ENCODE data around the gene OR8D2.

Gene OR8D2, protein sequence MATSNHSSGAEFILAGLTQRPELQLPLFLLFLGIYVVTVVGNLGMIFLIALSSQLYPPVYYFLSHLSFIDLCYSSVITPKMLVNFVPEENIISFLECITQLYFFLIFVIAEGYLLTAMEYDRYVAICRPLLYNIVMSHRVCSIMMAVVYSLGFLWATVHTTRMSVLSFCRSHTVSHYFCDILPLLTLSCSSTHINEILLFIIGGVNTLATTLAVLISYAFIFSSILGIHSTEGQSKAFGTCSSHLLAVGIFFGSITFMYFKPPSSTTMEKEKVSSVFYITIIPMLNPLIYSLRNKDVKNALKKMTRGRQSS

DNA sequence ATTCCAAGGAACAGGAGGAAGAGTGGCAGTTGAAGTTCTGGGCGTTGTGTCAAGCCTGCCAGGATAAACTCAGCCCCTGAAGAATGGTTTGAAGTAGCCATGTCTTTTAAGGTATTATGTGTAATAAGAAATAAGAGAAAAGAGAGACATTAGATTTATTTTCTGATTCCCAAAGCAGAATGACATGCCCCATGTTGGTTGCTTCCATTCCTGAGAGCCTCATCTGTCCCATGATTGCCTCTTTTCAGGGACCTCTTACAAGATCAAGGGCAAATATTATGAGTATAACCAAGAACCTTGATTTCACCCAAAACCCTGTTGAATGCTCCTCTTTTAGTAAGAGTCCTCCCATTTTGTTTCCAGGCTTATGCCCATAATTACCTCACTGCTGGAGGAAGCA is at the start of gene OR8D2:
TSS of gene OR8D2 (minus strand) at position 101 of the 400 bp plus-strand sequence. CDS start at position 101, 0 bp downstream.
- DNase-seq, result no peak

DNA sequence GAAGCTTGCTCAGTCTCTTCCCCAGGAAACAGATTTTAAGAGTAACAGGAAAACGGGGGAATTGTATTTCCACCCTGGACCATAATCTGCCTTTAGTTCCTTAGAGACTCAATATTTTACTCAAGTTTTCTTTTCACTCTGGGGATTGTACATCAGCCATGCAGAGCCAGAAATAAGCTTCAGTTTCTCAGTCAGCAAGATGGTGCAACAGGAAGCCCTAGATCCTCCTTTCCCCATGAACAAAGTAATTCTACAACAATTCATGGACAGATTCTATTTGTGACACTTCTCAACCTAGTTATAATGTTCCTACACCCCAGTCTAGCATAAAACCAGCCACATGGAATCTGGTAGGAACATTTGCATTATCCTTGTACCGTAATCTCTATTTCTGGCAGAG is 39.6 kb upstream of the OR8D2 start:
- no peak for DNase-seq

DNA sequence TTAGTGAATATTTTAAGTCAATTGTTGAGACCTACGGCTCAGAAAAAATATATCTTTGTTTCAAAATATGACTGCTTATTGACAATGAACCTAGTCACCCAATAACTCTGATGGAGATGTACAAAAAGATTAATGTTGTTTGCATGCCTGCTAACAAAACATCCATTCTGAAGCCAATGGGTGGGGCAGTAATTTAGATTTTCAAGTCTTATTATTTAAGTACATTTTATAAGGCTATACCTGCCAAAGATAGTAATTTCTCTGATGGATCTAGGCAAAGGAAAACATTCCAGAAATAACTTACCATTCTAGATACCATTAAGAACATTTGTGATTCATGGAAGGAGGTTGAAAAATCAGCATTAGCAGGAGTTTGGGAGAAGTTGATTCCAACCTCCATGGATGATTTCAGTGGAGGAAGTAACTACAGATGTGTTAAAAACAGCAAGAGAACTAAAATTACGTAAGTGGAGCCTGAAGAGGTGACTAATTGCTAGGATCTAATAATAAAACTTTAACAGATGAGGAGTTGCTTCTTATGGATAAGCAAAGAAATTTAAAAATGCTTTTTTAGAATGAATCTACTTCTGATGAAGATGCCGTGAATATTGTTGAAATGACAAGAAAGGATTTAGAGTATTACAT is 26.4 kb upstream of the OR8D2 start:
- DNase-seq, result no peak

DNA sequence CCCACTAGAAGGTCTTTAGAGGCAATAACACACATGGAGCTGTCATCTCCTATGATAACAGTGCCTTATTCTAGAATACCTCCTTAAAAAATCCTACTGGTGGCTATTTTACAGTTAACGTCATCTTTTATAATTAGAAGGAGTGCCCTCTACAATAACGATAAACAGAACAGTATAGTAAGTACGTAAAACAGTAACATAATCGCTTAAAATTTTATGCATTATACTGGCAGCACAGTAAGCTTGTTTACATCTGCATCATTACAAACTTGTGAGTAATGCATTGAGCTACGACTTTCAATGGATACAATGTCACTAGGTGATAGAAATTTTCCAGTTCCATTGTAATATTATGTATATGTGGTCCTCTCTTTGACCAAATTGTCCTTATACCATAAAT is 24.3 kb upstream of the OR8D2 start:
- DNase-seq, result no peak

DNA sequence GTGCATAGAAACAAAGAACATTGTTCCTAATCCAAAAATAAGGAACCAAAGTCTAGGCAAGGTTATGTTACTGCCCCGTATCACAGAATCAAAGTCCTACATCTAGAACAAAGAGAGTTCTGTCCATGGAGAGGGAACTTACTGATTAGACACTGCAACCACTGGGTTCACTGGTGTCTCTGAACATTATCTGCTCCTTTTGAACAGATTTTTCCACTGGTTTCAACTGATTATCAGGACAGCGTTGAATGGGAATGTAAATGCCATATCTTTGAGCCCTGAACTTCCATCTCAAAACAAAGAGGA is 20.1 kb upstream of the OR8D2 start:
- DNase-seq, result no peak

DNA sequence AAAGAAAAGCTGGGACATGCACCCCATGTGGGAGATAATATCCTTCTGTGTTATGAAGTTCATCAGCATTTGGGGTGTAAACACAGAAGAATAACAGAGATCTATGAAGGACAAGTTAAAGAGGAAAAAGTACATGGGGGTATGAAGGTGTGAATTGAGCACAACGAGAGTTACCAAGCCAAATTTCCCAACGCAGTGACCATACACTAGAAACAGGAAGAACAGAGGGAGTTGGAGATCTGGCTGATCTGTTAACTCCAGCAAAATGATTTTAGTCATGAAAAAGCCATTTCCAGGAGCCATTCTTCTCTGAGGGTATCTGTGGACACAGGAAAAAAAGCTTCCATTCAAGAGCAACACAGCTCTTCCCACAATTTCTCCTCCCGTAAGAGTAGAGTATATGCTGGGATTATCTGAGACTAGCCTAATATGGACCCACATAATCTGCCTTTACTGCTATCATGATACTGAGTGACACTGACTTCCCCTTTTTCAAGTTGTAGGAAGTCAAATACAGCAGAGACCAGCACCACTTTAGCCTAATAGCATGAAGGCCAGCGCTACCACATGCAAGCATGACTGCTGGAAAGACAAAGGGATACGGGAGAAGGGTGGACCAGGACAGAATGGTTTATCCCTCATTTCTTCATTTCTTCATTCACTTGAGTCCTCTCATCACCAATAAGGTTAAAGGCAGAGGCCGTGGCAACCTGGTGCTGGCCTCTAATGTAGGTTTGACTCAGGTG is 19.6 kb upstream of the OR8D2 start:
- DNase-seq, result no peak

DNA sequence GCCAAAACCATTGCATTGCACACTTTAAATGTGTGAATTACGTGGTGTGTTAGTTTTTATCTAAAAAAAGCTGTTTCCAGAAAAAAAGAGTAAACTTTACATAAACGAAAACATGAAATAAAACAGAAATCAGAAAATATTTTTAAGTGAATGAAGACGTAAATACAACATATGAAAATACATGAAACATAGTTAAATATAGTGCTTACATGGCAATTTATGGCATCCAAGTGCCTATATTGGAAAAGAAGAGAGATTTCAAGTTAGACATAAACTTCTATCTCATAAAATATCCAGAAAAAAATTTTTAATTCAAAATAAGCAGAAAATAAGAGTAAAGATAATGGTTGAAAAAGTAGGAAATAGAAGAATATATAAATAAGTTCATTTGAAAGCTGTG is 11.9 kb upstream of the OR8D2 start:
- DNase-seq, result no peak

DNA sequence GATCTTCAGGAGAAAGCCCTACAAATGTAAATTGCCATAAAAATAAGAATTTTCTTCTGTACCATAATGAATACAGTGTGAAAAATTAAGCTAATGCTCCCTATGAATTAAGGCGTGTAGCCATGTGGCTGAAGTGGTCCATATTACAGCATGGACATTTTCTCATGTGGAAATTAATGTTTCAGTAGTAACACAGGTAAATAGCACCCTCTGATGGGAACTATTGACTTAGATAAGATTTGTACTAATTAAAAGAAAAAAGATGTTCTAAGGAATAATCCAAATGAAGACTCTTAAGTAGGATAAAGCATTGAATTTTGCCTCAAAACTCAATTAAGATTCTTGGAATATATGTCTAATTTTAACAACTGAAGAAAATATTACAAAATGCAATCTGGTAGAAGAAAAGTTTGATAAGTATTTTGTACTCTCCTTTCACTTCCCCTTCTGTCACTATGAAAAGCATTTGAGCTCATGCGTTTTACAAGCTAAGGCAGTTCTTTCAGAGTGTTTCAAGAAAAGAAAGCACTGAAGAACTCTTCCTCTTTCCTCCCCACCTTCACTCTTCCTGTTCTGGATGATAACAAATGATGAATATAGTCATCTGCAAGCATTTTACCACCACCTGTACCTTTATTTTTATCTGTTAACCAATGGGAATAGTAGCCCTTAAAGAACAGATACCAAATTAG is 9.9 kb upstream of the OR8D2 start:
- no peak for DNase-seq

DNA sequence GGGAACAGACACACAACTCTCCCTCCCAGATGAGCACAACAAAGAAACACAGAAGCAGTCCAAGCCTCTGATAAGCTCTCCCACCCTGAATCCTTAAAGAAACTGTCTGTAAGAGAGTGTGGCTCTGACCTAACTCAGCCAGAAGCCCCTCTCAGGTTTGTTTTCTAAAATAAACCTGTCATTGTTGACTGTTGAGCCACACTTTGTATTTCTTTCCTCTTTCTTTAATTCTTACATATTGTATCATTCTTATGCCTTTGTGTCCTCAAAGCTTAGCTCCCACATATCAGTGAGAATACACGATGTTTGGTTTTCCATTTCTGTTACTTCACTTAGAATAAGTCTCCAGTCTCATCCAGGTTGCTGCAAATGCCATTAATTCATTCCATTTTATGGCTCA is 7.8 kb upstream of the OR8D2 start:
- DNase-seq, result no peak

DNA sequence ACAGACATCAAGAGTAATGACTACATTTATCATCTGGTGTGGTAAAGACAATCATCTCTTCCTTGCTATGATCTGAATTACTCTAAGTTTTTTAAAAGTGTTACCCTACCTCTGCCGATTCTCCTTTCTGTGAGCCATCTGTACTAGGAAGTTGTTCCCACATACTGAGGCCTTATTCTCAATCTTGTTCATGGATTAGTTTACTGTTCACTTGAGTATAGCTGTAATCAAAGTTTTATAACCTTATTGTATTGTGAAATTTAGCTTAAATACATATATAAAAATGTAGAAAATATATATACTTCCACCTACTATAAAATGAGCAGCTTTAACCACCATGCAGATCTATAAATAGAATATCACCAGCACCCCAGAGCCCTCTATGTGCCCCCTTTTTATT is 2.4 kb upstream of the OR8D2 start:
- DNase-seq, result no peak

DNA sequence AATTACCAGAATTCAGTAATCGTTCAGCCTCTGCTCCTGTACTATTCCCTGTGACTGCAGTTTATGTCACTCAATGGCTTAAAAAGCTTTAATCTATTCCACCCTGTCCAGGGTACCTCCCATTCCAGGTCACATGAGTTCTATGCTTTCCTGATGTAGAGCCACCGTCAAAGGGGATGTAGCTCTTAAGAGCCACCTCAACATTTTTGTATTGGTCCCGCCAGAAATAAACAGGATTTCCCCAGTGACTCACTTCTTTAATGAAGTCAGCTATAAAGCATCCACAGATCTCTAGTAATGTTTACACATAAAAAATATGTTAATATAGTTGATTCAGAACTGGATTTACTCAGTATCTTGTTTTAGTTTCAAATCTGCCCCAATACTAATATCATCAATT is 4.9 kb downstream of the OR8D2 start:
- no peak for DNase-seq

DNA sequence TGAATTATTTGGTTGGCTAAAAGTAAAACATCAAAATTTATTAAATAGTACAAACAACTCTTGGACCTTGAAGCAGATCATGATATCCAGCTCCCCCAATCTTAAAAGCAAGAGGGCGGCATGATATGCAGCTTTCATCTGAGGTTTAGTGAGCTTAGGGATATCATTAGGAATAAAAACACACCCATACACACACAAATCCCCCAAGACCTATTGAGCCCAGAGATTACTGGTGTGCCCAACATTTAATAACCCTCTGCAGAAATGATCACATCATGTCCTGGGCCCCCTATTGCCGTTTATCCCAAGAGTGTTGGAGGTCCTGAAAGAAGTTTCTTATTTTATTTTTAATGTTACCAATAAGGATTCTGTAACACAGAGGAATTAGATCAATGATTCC is 6.1 kb downstream of the OR8D2 start, which contains the start of gene OR8D1:
TSS of gene OR8D1 (minus strand) at position 101 of the 400 bp plus-strand sequence. CDS start 3,183 bp downstream, outside the sequence.
- DNase-seq, result no peak

DNA sequence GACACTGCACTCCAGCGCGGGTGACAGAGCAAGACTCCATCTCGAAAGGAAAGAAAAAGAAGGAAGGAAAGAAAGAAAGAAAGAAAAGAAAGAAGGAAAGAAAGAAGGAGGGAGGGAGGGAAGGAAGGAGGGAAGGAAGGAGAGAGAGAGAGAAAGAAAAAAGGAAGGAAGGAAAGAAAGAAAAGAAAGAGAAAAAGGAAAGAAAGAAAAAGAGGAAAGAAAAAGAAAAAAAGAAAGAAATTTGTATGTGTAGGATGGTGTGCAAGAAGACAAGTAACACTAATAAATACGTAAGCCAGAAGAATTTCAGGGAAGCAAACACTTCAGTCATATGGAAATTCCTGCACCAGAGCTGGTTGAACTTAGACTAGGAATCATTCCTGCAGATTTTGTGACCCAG is 6.9 kb downstream of the OR8D2 start:
- DNase-seq, result no peak

DNA sequence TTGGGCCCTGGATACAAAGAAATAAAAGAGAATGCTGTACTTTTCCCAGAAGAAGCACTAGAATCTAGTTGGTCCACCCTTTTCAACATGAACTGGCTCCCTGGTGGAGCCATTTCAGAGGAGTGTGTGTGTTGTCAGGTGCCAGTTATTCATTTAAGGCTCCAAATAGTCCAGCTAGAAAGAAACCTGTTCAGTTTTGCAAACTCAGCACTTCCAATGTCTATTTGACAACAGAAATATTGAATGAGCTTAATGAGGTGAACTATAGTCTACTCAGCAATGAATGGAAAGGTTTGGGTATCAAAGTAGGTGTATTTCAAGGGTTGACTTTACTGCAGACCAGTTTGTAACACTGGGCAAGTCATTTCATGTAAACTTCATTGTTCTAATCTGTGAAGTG is 8.3 kb downstream of the OR8D2 start:
- no peak for DNase-seq

DNA sequence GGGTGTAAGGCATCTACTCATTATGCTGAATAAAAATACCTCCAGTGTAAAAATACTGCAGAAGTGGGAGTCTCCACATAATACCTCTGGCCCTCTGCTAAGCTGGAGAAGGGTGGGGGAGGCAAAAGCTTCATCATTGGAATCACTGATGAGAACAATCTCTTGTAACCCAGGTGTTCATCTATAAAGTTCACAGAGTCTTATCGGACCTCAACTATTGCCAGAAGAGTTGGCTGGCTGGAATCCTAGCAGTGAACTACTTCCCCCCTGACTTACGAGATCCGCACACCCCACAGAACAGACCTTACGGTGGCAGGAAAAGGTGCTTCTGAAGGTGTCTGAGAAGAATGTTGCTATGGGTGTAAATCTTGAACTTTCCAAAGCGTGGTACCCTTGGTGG is 8.7 kb downstream of the OR8D2 start:
- DNase-seq, result no peak

DNA sequence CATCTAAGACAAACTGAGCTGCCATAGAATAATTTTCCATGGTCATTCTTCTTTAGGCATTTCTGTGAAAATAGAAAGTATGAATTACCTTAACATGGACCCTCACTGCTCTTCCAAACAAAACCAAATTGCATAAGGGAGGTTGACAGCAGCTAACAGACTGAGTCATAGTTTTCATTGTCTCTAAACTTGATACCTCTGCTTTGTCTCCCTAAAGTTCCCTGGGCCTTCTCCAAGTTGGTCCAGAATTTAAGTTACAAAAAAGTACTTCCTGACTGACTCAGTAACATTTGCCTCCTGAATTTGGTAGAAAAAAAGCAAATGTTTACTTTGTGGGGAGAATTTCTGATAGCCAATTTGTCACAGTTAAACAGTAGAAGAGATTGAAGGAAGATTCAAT is 9.3 kb downstream of the OR8D2 start:
- DNase-seq, result no peak

DNA sequence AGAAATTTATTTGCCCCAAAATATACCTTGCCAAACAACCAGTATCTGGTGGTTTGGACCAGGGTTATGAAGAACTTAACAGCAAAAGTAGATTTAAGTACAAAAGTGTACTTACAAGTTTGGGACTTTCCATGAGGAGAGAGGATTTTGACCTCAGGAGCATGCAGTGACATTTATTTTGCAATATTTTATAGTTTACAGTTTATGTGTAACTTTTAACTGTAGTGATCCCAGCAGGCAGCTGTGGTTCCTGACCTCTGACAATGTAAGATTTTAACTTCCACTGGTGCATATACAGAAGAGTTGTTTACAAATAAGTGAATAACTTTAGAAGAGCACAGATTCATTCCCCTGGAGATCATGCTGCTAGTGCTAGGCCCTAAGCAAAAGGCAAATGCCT is 12.9 kb downstream of the OR8D2 start:
- no peak for DNase-seq

DNA sequence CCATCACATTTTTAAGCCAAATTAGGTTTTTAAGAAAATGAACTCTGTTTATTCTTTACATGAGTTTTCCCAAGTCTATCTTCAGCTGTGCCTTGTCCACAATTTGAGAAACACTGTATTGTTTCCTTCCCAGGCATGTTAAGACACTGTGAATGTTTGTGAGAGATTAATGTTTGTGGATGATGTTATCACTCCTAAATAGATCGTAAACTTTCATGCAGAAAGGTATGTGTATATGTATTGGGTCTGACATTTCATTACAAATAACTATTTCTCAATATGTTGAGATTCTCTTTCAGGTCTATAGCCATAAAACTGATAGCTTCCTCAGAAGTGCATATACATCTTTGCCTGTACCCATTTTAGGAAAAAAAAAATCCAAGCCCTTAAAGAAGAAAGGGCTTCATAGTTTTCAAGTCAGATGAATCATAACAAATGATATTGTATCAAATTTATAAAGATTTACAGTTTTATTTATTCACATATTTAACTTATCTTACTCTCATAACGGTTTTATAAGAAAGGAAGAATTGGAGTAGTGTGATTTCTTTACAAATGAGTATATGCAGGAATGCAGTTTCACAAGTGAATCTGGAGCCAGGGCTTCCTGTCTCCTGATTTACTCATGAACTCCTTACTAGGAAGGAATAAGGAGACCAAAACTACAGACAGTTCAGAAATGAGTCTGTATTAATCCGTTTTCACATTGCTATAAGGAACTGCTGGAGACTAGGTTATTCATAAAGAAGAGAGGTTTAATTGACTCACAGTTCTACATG is 17.5 kb downstream of the OR8D2 start:
- no peak for DNase-seq

DNA sequence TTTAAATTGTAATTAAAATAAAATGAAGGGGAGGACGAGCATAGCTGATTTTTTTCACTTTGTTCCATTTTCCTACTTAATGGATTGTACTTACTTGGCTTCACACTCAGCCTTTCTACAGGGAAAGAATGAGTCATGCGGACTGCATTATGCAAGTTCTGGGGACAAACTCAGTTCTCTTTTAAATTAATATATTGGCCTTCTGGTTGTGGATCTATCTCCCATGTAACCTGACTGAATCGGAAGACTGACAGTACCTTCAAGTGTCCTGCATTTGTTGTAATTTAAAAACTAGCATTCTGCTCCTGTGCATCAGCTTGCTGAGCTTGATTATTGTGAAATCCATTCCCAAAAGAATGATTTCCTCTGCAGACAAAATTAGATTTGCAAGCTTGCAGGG is 18.4 kb downstream of the OR8D2 start:
- no peak for DNase-seq

DNA sequence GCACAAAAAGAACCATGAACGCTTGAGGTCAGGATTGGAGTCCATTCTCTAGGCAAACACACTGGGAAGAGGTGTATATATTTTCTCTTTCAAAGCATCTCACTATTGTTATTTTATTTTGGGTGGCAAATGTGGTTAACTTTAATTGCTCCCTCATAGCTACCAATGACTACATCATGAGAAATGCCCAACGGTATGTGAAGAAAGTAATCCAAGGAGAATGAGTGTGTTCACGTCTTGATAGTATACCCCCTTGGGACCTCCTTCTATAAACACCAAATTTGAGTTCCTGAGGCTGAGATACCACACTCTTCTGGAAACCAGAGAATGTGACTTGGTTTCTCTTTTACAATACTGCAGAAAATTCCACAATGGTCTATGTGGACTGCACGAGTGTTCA is 22.1 kb downstream of the OR8D2 start:
- DNase-seq, result no peak

DNA sequence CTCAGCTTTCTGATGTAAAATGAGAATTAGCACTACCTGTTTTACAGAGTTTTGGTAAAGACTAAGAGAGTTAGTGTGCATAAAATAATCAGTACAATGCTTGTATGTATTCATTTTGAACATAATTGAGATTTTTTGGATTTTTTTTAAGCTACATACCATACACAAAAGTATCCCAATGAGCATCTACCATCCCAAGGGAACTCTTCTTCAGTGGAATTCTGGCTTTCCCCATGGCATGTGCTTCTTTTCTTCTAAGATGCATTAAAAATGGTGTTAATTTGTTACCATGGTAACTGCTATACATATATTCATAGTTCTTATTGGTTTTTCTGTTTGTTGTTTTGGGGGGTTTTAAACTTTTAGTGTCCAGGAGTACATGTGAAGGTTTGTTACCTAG is 24.0 kb downstream of the OR8D2 start:
- no peak for DNase-seq

DNA sequence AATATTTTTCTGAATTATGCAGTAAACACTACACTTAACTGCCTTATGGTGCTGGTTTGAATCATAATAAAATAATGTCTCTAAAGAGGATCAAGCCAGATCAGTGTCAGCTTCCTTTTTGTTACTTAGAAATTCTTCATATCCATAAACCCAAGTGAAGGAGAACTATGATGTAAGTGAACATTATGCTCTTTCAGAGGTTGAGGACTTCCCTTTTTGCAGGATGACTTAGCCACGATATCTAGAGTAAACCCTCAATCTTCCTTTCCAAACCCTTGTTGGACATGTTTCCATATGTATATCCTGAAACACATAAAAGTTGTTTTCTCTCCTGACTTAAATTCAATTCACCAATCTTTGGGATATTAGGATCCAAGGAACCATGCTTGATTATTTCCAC is 25.3 kb downstream of the OR8D2 start:
- no peak for DNase-seq
